GM18873 (cell line): ENCODE measurements around the gene FRAS1.
"Not testable (repeated sequence)": the region's sequence is repeated elsewhere in the genome, so short reads cannot be mapped to it uniquely, and the experiment has no call there.

ENCODE experiments used
- ATAC-seq: cut with Tn5 transposase; IDR thresholded peaks from one replicate; pipeline ENCODE4 v1.9.1; 2021; ENCODE audit warnings: mild to moderate bottlenecking, moderate library complexity, moderate number of reproducible peaks; ENCODE audit not compliant: unreplicated experiment, low FRiP score

The FRAS1 gene

GRCh38 chr4:78478523-78478922, 421.4 kb downstream of the FRAS1 start:
- no peak for ATAC-seq

- ATAC-seq, result no peak
These were observed 423.2 kb downstream of the FRAS1 start for GRCh38 chr4:78480286-78480685.

- ATAC-seq, result no peak
These were observed 424.1 kb downstream of the FRAS1 start for GRCh38 chr4:78481180-78481579.

- no peak for ATAC-seq
These were observed 425.2 kb downstream of the FRAS1 start for GRCh38 chr4:78482281-78482680.

- no peak for ATAC-seq
These were observed 426.7 kb downstream of the FRAS1 start for GRCh38 chr4:78483811-78484210.

- ATAC-seq, result no peak
These were observed 427.5 kb downstream of the FRAS1 start for GRCh38 chr4:78484574-78484973.

- ATAC-seq, result no peak
These were observed 436.6 kb downstream of the FRAS1 start for GRCh38 chr4:78493731-78494130.

GRCh38 chr4:78496021-78496643, 439.0 kb downstream of the FRAS1 start:
- no peak for ATAC-seq

- not testable (repeated sequence) for ATAC-seq
These were observed 449.1 kb downstream of the FRAS1 start for GRCh38 chr4:78506260-78506659.

GRCh38 chr4:78509043-78509442, 451.9 kb downstream of the FRAS1 start:
- no peak for ATAC-seq

GRCh38 chr4:78510108-78510507, 453.0 kb downstream of the FRAS1 start:
- no peak for ATAC-seq

- ATAC-seq, result no peak
These were observed 453.6 kb downstream of the FRAS1 start for GRCh38 chr4:78510681-78511080.

GRCh38 chr4:78512357-78512920, 455.3 kb downstream of the FRAS1 start:
- no peak for ATAC-seq

GRCh38 chr4:78513411-78513975, 456.4 kb downstream of the FRAS1 start:
- ATAC-seq, result no peak

GRCh38 chr4:78517050-78517652, 460.0 kb downstream of the FRAS1 start:
- no peak for ATAC-seq

GRCh38 chr4:78518561-78518960, 461.4 kb downstream of the FRAS1 start:
- no peak for ATAC-seq

- no peak for ATAC-seq
These were observed 462.8 kb downstream of the FRAS1 start for GRCh38 chr4:78519962-78520361.

GRCh38 chr4:78520808-78521226, 463.7 kb downstream of the FRAS1 start:
- ATAC-seq, result no peak

- no peak for ATAC-seq
These were observed 466.9 kb downstream of the FRAS1 start for GRCh38 chr4:78524009-78524408.

GRCh38 chr4:78525559-78525958, 468.4 kb downstream of the FRAS1 start:
- no peak for ATAC-seq

GRCh38 chr4:78527103-78527502, 470.0 kb downstream of the FRAS1 start:
- no peak for ATAC-seq

- no peak for ATAC-seq
These were observed 470.4 kb downstream of the FRAS1 start for GRCh38 chr4:78527555-78527954.
